ENCODE measurements around the gene IFIT1.

- no peak for TF ChIP-seq CTCF (conservative IDR thresholded peaks at IDR 0.05; ENCODE audit: low read depth in 2 of 2)
- no peak for TF ChIP-seq CREB1 (CRISPR knock-in tag; IDR thresholded peaks at IDR 0.05; ENCODE audit: low read depth)
- TF ChIP-seq EZH2 (IDR thresholded peaks at IDR 0.05; ENCODE audit: low read depth, unreplicated experiment): no peak
Observed at GRCh38 chr10:89344156-89344555, 48.3 kb upstream of the IFIT1 start.
